Occipital lobe (tissue), 2 donors: ENCODE measurements around the gene HAUS8. TPM values are rescaled to one million over a fixed set of nuclear protein-coding genes. Genes with fewer than 3 reads are reported as not detected.
"Not testable (repeated sequence)": the region's sequence is repeated elsewhere in the genome, so short reads cannot be mapped to it uniquely, and the experiment has no call there.

Experiments
- DNase-seq: peaks from one replicate; lab custom pipeline; 2025; lab: John Stamatoyannopoulos, UW
- total RNA-seq: library from RNA; depleted of rRNA; stranded (reverse); fragments of >200 nt; gene quantifications from one replicate; pipeline ENCODE4 v1.2.3, GENCODE V29; 2014

The HAUS8 gene
- total RNA-seq, 1 donor from 2014 or later: 1.9 TPM

GRCh38 chr19:17101686-17102628 is 26.7 kb upstream of the HAUS8 start:
- DNase-seq: no peak

- DNase-seq: no peak
These were observed 23.1 kb upstream of the HAUS8 start for GRCh38 chr19:17098326-17098725.

GRCh38 chr19:17097593-17098126 is 22.4 kb upstream of the HAUS8 start:
- no peak for DNase-seq

GRCh38 chr19:17095141-17095919 is 20.1 kb upstream of the HAUS8 start:
- DNase-seq: no peak

GRCh38 chr19:17094694-17095093 is 19.4 kb upstream of the HAUS8 start:
- DNase-seq: not testable (repeated sequence)

GRCh38 chr19:17092696-17093095 is 17.4 kb upstream of the HAUS8 start:
- DNase-seq: no peak

- no peak for DNase-seq
These were observed 16.6 kb upstream of the HAUS8 start for GRCh38 chr19:17091758-17092333.

GRCh38 chr19:17090583-17090982 is 15.3 kb upstream of the HAUS8 start:
- DNase-seq: no peak

- DNase-seq: no peak
These were observed 13.3 kb upstream of the HAUS8 start for GRCh38 chr19:17088552-17088951.

GRCh38 chr19:17086834-17087233 is 11.6 kb upstream of the HAUS8 start:
- DNase-seq: no peak

GRCh38 chr19:17086120-17086519 is 10.9 kb upstream of the HAUS8 start:
- DNase-seq: peak; percentile 58

GRCh38 chr19:17081672-17082630 is 6.7 kb upstream of the HAUS8 start:
- DNase-seq: no peak

GRCh38 chr19:17080440-17080801 is 5.2 kb upstream of the HAUS8 start:
- DNase-seq: no peak

GRCh38 chr19:17079710-17080439 is 4.6 kb upstream of the HAUS8 start:
- peak; percentile 84 for DNase-seq

GRCh38 chr19:17078920-17079709 is 3.9 kb upstream of the HAUS8 start:
- DNase-seq: no peak

GRCh38 chr19:17078036-17078919 is 3.0 kb upstream of the HAUS8 start:
- DNase-seq: no peak

GRCh38 chr19:17077447-17078028 is 2.3 kb upstream of the HAUS8 start:
- no peak for DNase-seq

GRCh38 chr19:17076543-17076991 is 1.3 kb upstream of the HAUS8 start:
- DNase-seq: no peak
